Right lung (tissue), 5 donors: Measurements from ENCODE around the gene KCTD15. TPM values are rescaled to one million over a fixed set of nuclear protein-coding genes. Genes with fewer than 3 reads are reported as not detected.

Experiments used
- DNase-seq, 2 donors: peaks; one replicate each; pipeline ENCODE4 v3.0.0-alpha.2; 2013
- polyA plus RNA-seq, 5 donors: library from polyadenylated mRNA; unstranded; fragments of 120-200 nt; gene quantifications; one replicate each; pipeline versions ENCODE4 v1.2.1 to v1.2.3, GENCODE V29; 2013; ENCODE audit warnings: inconsistent platforms in 1 of 5, low replicate concordance in 1 of 5; ENCODE audit not compliant: insufficient read length in 5 of 5, insufficient read depth in 1 of 5

KCTD15 gene
- polyA plus RNA-seq, 5 donors, result 53.1 to 83.9 (median 67.3) TPM

DNA sequence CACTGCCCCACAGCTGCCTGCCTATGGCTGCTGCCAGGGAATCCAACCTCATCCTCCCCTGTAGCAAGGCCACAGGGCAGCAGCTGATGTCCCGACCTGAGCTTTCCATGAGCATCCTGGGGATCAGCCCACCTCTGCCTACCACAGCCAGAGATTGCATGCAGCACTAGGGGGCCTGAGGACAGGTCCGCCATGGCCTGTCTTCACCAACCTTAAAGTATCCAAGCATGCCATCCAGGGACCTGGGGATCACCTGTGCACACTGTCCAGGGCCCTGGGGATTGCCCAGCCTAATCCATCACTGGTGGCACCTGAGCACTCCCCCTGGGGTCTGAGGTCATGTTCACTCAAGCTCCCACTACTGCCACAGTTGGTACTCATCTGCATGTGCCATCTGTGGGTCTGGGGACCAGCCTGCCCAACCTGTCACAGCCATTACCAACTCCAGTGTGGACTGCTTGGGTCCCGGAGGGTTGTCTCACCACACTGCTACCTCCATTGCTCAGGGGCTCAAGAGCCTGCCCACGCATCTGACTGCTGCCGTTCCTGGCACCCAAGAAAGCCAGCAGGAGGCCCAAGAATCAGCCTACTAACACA lies 53.0 kb downstream of the KCTD15 start:
- no peak for DNase-seq

GRCh38 chr19:33859016-33859415 lies 62.3 kb downstream of the KCTD15 start:
- no peak for DNase-seq

- peak in 1 of 2 donors; percentile 27 for DNase-seq
These were observed 63.8 kb downstream of the KCTD15 start for GRCh38 chr19:33860312-33861090.

DNA sequence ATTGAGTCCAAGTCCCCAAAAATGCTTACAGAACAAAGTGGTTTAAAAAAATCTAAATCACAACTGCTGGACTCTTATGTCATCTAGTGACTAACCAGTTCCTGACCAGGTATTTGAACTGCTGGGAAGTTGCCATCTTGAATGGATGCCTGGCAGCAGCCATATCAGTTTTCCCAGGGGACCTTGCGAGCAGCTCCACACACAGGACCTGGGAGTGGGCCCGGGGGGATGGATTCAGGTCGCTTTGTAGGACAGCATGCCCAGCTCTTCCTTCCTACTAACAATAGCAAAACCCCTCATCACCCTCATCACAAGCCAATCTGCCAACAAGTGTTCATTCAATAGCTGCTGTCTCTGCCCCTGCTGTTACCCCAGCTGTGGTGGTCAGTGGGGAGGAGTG lies 65.3 kb downstream of the KCTD15 start:
- DNase-seq, result no peak

DNA sequence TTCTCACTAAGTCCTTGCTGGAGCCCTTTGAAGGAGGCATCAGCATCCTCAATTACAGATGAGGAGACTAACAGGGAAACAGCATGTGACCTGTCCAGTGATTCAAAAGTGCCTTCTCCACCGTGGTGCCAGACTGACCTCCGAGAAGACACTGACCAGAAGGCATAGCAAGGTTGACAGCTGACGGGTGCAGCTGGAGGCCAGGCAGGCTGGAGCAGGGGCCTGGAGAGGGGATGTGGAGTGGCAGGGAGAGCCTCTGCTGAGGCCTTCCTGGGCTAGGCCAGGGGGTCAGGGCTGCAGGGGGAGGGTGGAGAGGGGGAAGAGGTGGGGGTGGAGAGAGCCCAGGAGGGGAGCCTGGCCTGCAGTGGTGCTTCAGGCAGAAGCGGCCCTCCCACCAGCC lies 66.3 kb downstream of the KCTD15 start:
- DNase-seq, result no peak

GRCh38 chr19:33863436-33863835 lies 66.8 kb downstream of the KCTD15 start:
- no peak for DNase-seq

- no peak for DNase-seq
These were observed 67.7 kb downstream of the KCTD15 start for GRCh38 chr19:33864311-33864850.

- DNase-seq, result no peak
These were observed 68.6 kb downstream of the KCTD15 start for GRCh38 chr19:33865306-33865705.

Other genes starting within 250 kb of the KCTD15 start
- gene CHST8, start 174.9 kb upstream of the KCTD15 start, polyA plus RNA-seq, result under 1 TPM in 2 of 5 donors, not detected in 3; 0.06 to 0.08 TPM